ENCODE measurements around the gene SCNN1G.

Gene SCNN1G

DNA sequence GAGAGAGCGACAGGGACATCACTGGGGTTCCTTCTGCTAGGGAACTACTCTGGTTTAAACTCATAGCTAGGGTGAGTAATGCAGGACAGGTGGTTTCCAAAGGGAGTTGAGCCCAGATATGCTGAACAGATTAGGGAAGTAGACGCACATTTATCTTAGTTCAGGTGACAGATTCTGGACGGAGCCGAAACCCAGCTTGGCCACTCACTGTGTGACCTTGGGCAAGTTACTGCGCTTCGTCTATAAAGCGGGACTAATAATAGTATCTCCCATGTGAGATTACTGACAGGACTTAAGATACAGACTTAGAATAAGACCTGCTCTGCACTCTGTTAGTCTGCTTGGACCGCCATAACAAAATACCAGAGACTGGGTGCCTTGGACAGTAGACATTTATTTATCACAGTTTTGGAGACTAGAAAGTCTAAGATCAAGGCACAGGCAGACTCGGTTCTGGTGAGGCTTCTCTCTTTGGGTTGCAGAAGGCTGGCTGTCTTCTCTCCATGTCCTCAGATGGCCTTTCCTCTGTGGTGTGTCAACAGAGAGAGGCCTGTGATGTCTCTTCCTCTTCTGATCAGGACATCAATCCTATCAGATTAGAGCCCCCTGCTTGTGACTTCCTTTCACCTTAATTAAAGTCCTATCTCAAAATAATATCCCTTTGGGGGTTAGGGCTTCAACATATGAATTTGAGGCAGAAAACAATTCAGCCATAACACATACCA, 12.1 kb downstream of the SCNN1G start:
- H3K4me3 ChIP-seq (ENCODE audit: low read depth, low read length), result no peak overlapping the region
- TF ChIP-seq, protein P1, sequence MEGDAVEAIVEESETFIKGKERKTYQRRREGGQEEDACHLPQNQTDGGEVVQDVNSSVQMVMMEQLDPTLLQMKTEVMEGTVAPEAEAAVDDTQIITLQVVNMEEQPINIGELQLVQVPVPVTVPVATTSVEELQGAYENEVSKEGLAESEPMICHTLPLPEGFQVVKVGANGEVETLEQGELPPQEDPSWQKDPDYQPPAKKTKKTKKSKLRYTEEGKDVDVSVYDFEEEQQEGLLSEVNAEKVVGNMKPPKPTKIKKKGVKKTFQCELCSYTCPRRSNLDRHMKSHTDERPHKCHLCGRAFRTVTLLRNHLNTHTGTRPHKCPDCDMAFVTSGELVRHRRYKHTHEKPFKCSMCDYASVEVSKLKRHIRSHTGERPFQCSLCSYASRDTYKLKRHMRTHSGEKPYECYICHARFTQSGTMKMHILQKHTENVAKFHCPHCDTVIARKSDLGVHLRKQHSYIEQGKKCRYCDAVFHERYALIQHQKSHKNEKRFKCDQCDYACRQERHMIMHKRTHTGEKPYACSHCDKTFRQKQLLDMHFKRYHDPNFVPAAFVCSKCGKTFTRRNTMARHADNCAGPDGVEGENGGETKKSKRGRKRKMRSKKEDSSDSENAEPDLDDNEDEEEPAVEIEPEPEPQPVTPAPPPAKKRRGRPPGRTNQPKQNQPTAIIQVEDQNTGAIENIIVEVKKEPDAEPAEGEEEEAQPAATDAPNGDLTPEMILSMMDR (IDR thresholded peaks at IDR 0.05; ENCODE audit: low read depth, low read length), result no peak
- H3K36me3 ChIP-seq, result no peaks in the 10 kb centered on the region
- no peaks in the 10 kb centered on the region for H3K27me3 ChIP-seq (ENCODE audit: insufficient read depth, low read depth, severe bottlenecking)
- peak overlapping the region; percentile 66 for H3K27ac ChIP-seq
- H3K9me3 ChIP-seq (ENCODE audit: severe bottlenecking), result no peaks in the 10 kb centered on the region
- DNase-seq, result peak; percentile 77

DNA sequence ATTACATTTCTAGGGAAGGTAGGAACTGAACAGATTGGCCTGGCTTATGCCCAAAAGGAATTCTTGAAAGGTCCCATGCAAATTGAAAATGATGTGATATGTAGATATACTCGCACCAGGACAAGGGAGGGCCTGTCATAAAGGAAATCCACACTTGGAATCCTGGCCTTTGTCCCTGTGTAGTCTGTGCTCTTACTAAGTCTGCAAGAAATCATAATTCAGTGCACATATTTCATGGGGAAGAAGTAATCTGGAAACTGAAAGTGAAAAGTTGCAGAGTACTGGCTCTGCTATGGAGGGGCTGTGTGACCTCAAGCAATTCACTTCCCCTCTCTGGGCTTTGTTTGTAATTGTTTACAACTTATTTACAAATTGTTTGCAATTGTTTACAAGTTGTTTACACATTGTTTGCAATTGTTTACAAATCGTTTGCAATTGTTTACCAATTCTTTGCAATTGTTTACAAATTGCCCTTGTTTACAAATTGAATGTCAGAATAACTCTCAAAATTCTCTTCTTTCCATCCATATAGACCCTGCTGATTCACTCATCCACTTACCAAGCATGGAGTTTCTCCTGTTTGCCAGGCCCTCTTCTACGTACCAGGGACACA, 12.9 kb downstream of the SCNN1G start:
- peak overlapping the region; percentile 66 for H3K27ac ChIP-seq
- no peaks in the 10 kb centered on the region for H3K27me3 ChIP-seq (ENCODE audit: insufficient read depth, low read depth, severe bottlenecking)
- TF ChIP-seq, protein P1 (IDR thresholded peaks at IDR 0.05; ENCODE audit: low read depth, low read length), result no peak
- DNase-seq, result no peak
- H3K4me3 ChIP-seq (ENCODE audit: low read depth, low read length), result no peak overlapping the region
- no peaks in the 10 kb centered on the region for H3K9me3 ChIP-seq (ENCODE audit: severe bottlenecking)
- H3K36me3 ChIP-seq, result no peaks in the 10 kb centered on the region

DNA sequence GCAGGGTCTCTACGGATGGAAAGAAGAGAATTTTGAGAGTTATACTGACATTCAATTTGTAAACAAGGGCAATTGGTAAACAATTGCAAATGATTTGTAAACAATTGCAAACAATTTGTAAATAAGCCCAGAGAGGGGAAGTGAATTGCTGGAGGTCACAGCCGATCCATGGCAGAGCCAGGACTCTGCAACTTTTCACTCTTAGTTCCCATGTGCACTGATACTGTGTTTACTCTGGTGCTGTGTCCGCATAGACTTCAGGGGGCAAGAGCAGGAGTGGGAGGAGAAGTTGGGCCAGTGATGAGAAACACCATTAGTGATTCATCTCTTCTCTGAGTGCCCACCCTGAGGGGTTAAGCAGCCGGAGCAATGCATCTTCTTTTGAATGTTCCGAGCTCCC, 14.0 kb downstream of the SCNN1G start:
- Histone ChIP-seq H3K27me3 (ENCODE audit: insufficient read depth, low read depth, severe bottlenecking) (no peaks in the 10 kb centered on the region), H3K4me3 (ENCODE audit: low read depth, low read length) (no peak overlapping the region), H3K36me3 (no peaks in the 10 kb centered on the region), H3K27ac (no peak overlapping the region), H3K9me3 (ENCODE audit: severe bottlenecking) (no peaks in the 10 kb centered on the region)
- TF ChIP-seq, protein P1 (IDR thresholded peaks at IDR 0.05; ENCODE audit: low read depth, low read length), result no peak
- no peak for DNase-seq

DNA sequence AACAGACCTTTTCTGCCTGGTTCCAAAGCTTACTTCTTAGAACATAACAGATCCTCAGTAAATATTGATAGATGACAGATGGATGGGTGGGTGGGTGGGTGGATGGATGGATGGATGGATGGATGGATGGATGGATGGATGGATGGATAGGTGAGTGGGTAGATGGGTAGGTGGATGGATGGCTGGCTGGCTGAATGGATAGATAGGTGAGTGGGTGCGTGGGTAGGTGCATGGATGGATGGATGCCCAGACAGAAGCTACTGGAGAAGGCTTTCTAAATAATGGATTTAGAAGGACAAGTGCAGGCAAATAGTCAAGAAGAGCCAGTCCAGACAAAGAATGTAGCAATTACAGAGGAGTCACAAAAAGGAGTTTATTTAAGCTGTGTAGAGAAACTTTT, 19.6 kb downstream of the SCNN1G start:
- DNase-seq, result no peak
- Histone ChIP-seq H3K4me3 (ENCODE audit: low read depth, low read length) (no peak overlapping the region), H3K27ac (no peak overlapping the region), H3K9me3 (ENCODE audit: severe bottlenecking) (no peaks in the 10 kb centered on the region), H3K36me3 (no peaks in the 10 kb centered on the region), H3K27me3 (ENCODE audit: insufficient read depth, low read depth, severe bottlenecking) (no peaks in the 10 kb centered on the region)
- TF ChIP-seq, protein P1 (IDR thresholded peaks at IDR 0.05; ENCODE audit: low read depth, low read length), result no peak

DNA sequence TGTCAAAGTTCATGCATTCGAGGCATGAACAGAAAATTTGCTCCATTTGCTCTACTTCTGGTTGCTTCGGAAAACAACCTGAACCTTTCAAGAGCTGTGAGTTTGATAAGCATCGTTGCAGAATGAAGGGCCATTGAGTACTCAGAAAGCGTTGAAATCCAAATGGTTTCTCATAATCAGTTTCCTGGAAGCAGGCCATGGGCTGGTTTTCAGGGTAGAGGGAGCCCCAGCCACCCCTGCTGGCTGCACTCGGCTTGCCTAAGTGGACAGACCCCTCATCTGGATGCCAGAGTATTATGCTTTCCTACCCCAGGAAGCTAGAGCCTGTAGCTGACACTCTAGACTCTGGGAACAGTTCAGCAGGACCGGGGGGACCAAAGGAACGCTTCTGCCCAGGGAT, 24.4 kb downstream of the SCNN1G start:
- H3K4me3 ChIP-seq (ENCODE audit: low read depth, low read length), result no peak overlapping the region
- H3K9me3 ChIP-seq (ENCODE audit: severe bottlenecking), result no peaks in the 10 kb centered on the region
- peak overlapping the region; percentile 77 for H3K27ac ChIP-seq
- no peak for DNase-seq
- no peaks in the 10 kb centered on the region for H3K36me3 ChIP-seq
- no peaks in the 10 kb centered on the region for H3K27me3 ChIP-seq (ENCODE audit: insufficient read depth, low read depth, severe bottlenecking)
- TF ChIP-seq, protein P1 (IDR thresholded peaks at IDR 0.05; ENCODE audit: low read depth, low read length), result no peak
